Right lung (tissue), 10 donors: ENCODE results near the gene DGAT2. TPM values are rescaled to one million over a fixed set of nuclear protein-coding genes. Genes with fewer than 3 reads are reported as not detected.
A peak's percentile ranks its signal among the peaks of the same experiment; 100 is the strongest.
"Not testable (repeated sequence)": the region's sequence is repeated elsewhere in the genome, so short reads cannot be mapped to it uniquely, and the experiment has no call there.

Experiments used
- DNase-seq, 2 donors: peaks; one replicate each; pipeline ENCODE4 v3.0.0-alpha.2; 2013
- long read RNA-seq, 8 donors: transcript quantifications; one replicate each; lab custom pipeline, GENCODE V29; 2026
- polyA plus RNA-seq, 5 donors: library from polyadenylated mRNA; unstranded; fragments of 120-200 nt; gene quantifications; one replicate each; pipeline versions ENCODE4 v1.2.1 to v1.2.3, GENCODE V29; 2013; ENCODE audit warnings: inconsistent platforms in 1 of 5, low replicate concordance in 1 of 5; ENCODE audit not compliant: insufficient read length in 5 of 5, insufficient read depth in 1 of 5

The DGAT2 gene, protein sequence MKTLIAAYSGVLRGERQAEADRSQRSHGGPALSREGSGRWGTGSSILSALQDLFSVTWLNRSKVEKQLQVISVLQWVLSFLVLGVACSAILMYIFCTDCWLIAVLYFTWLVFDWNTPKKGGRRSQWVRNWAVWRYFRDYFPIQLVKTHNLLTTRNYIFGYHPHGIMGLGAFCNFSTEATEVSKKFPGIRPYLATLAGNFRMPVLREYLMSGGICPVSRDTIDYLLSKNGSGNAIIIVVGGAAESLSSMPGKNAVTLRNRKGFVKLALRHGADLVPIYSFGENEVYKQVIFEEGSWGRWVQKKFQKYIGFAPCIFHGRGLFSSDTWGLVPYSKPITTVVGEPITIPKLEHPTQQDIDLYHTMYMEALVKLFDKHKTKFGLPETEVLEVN
- 1 to 10 TPM; 1.2 to 2.1 (median 1.6) TPM for polyA plus RNA-seq
- long read RNA-seq, donor 1, partial matches to known transcripts: 0 of 1 reads
- long read RNA-seq, donor 1, other reads (novel, unspliced or antisense): 0 of 1 reads
- long read RNA-seq, donor 2: 0 reads
- long read RNA-seq, donor 3: 0 reads
- long read RNA-seq, donor 4: 0 reads
- long read RNA-seq, donor 5: 0 reads
- long read RNA-seq, donor 6, partial matches to known transcripts: 0 of 2 reads
- long read RNA-seq, donor 6, other reads (novel, unspliced or antisense): 0 of 2 reads
- long read RNA-seq, donor 7, partial matches to known transcripts: 0 of 1 reads
- long read RNA-seq, donor 7, other reads (novel, unspliced or antisense): 0 of 1 reads
- long read RNA-seq, donor 8, partial matches to known transcripts: 0 of 1 reads
- long read RNA-seq, donor 8, other reads (novel, unspliced or antisense): 0 of 1 reads

DNA sequence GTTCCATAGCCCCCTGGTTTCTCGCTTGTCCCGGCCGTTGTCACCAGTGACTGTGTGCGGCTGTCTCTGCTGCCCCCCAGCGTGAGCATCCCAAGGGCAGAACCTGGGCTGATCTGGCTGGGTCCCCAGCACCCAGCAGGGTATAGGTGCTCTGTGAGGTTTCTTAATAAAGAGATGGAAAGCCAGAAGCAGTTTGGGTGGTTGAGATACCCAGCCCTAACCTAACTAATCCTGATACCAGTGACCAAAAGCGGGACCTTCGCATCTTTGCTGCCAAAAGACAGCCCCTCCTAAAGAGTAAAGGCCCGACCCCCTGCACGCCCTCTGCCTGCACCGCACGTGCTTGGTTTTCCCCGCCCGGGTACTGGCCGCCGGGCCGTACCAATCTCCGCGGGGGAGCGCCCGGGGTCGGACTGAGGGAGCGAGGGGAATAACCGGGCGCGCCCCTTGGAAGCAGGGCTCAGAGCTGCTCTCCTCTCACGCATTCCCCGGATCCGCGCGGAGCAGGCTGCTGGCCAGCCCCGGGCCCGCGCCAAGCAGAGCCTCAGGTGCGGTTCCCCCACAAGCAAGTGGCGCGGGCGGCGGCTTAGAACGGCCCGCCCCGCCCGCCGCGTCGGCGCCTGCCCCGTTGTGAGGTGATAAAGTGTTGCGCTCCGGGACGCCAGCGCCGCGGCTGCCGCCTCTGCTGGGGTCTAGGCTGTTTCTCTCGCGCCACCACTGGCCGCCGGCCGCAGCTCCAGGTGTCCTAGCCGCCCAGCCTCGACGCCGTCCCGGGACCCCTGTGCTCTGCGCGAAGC, at the start of gene DGAT2:
Gene DGAT2 (plus strand): TSS at position 667 of the 797 bp plus-strand sequence. CDS start 214 bp downstream, outside the sequence.
- DNase-seq: peak; percentile 66 to 73

DNA sequence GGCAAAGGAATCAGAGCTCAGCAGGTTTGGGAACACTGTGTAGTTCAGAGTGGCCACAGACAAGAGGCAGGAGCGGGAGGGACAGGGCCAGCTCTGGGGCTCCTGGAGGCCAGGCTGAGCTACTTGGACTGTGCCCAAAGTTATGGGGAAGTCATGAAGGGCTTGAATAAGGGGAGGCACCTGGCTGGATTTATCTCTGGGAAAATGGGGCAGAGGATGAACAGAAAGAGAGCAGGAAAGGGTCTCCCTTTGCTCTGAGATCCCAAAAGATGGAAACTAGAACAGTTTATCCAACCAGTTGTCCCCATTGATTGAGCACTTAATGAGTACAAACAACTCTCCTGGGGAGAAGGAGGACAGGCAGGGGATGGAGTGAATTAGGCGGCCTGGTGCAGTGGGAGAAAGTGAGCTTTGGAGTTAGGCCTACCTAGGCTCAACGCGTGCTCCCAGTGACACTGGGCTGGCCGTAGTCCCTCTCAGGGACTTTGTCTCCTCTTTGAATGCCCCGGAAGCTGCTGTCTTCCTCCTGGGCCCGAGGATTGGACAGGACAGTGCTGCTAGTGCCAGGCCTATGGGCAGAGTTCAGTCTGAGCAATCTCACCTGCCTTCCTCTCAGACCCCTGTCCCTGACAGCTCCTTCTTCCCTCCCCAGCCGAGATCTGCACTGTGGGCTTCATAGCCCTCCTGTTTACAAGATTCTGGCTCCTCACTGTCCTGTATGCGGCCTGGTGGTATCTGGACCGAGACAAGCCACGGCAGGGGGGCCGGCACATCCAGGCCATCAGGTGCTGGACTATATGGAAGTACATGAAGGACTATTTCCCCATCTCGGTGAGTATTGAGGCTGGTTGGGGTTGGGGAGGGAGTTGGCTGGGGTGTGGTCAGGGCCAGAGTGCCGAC, 49.0 kb upstream of the DGAT2 start:
- DNase-seq: no peak

DNA sequence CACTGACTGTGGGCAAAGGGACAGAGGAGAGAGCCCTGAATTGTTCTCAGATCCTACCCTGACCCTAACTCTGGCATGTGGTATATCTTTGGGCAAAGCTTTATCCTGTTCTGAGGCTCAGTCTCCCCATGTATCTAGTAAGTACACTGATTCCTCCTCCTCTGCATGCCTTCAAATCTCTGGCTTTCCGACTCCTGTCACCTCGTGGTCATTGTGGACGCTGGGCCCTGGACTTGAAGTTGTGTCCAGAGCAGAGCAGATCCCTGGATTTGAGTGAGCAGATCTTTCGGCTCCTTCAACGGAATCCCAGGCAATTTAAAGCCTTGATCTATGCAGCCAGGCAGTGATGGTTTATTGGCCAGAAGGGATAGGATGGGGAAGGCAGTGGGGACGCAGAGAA, 47.9 kb upstream of the DGAT2 start:
- DNase-seq: no peak

- DNase-seq: no peak
Measured at GRCh38 chr11:75721852-75722668, 46.5 kb upstream of the DGAT2 start.

- DNase-seq: no peak
Measured at GRCh38 chr11:75722669-75723042, 45.9 kb upstream of the DGAT2 start.

- DNase-seq: no peak
Measured at GRCh38 chr11:75725547-75726320, 42.8 kb upstream of the DGAT2 start.

DNA sequence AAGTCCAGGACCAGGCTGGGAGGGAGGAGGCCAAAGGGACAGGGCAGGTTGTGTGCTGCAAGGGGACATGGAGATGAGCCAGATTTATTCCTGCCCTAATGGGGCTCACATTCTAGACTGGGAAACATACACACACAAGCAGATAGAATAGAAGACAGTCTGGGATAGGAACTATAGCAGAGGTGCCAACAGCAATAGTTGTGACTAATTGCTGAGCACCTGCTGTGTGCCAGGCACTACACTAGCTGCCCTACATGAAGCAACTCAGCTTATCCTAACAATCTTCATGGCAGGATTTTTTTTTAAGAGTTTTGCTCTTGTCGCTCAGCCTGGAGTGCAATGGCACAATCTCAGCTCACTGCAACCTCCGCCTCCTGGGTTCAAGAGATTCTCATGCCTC, 39.6 kb upstream of the DGAT2 start:
- no peak for DNase-seq

DNA sequence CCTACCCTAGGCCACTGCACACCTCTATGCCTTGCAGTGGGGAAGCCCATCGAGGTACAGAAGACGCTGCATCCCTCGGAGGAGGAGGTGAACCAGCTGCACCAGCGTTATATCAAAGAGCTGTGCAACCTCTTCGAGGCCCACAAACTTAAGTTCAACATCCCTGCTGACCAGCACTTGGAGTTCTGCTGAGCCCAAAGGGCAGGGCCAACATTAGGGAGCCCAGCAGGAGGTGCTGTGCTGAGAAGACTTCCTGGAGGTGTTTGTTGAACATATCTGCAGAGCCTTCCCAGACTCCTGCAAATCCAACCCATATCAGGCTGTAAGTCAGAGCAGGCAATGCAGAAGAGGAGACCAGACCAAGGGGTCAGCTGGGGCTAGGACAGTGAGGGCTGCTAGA, 37.5 kb upstream of the DGAT2 start:
- DNase-seq: no peak

- DNase-seq: no peak
Measured at GRCh38 chr11:75733071-75733430, 35.5 kb upstream of the DGAT2 start.

GRCh38 chr11:75733431-75734107, 35.0 kb upstream of the DGAT2 start:
- DNase-seq: peak in 1 of 2 donors; percentile 12

- DNase-seq: no peak
Measured at GRCh38 chr11:75734491-75735180, 33.9 kb upstream of the DGAT2 start.

- DNase-seq: no peak
Measured at GRCh38 chr11:75735181-75735845, 33.3 kb upstream of the DGAT2 start.

DNA sequence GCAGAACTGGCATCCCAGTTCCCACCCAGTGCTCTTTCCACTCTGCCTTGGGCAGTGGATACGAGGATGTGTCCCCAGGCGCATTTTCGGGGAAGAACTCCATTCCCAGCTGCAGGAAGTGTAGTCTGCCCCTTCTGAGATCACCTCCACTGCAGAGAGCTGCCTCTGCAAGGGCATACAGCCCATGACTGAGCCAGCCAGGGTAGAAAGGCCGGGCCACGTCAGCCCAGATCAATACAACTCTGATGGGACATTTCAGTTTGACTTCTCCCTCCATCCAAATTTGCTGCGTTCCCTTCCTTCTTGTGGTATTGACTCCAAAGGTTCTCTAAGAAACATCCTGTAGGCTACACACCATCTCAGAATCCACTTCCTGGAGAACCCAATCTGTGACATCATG, 31.3 kb upstream of the DGAT2 start:
- DNase-seq: no peak

- DNase-seq: no peak
Measured at GRCh38 chr11:75740681-75741080, 27.9 kb upstream of the DGAT2 start.

- not testable (repeated sequence) for DNase-seq
Measured at GRCh38 chr11:75743159-75743558, 25.4 kb upstream of the DGAT2 start.

GRCh38 chr11:75743711-75744563, 24.6 kb upstream of the DGAT2 start:
- no peak for DNase-seq
